Measurements from ENCODE around the gene NFIB.

GRCh38 chr9:14062586-14063221, 251.2 kb downstream of the NFIB start:
- TF ChIP-seq KDM4B (CRISPR knock-in tag; IDR thresholded peaks at IDR 0.05) = no peak
- TF ChIP-seq HINFP (CRISPR knock-in tag; IDR thresholded peaks at IDR 0.05; ENCODE audit: low read depth) = no peak
- TF ChIP-seq ZNF720 (CRISPR knock-in tag; IDR thresholded peaks at IDR 0.05) = no peak
- TF ChIP-seq ZNF142 (CRISPR knock-in tag; IDR thresholded peaks at IDR 0.05) = no peak
- no peak for TF ChIP-seq ZNF883 (CRISPR knock-in tag; IDR thresholded peaks at IDR 0.05; ENCODE audit: not compliant biosample characterization)
- no peak for TF ChIP-seq EZH2 (conservative IDR thresholded peaks at IDR 0.05; ENCODE audit: low read depth, low read length)
- no peak for TF ChIP-seq SIN3A (IDR thresholded peaks at IDR 0.05; ENCODE audit: borderline replicate concordance, low read depth, low read length)
- no peak for TF ChIP-seq NR3C1 (CRISPR knock-in tag; IDR thresholded peaks at IDR 0.05)
- TF ChIP-seq ZNF260 (CRISPR knock-in tag; IDR thresholded peaks at IDR 0.05; ENCODE audit: borderline replicate concordance, low read depth) = no peak

Data from HepG2 (cell line).